ENCODE results near the gene LHFPL6.

The LHFPL6 gene

DNA sequence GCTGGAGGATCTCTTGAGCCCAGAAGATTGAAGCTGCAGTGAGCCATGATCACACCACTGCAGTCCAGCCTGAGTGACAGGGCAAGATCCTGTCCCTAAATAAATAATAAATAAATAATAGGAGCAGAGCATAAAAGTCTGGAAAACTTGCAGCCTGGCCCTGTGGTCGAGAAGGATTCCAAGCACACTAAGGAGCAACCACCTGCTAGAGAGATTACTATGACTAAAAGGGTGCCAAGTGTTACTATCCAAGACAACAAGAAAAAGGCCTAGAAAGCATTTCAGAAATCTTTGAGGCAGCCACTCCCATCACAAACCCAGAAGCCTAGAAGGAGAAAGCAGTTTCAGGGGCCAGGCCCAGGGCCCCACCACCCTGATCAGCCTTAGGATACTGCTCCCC lies 46.1 kb downstream of the LHFPL6 start:
- H3K9ac ChIP-seq (ENCODE audit: low read depth, low read length) = no peak overlapping the region
- no peaks in the 10 kb centered on the region for H3K36me3 ChIP-seq (ENCODE audit: insufficient read depth, low read length)
- no peaks in the 10 kb centered on the region for H3K4me1 ChIP-seq (ENCODE audit: insufficient read depth, low read length)
- no peaks in the 10 kb centered on the region for H3K9me3 ChIP-seq (ENCODE audit: control insufficient read depth, insufficient read depth, low read length)

DNA sequence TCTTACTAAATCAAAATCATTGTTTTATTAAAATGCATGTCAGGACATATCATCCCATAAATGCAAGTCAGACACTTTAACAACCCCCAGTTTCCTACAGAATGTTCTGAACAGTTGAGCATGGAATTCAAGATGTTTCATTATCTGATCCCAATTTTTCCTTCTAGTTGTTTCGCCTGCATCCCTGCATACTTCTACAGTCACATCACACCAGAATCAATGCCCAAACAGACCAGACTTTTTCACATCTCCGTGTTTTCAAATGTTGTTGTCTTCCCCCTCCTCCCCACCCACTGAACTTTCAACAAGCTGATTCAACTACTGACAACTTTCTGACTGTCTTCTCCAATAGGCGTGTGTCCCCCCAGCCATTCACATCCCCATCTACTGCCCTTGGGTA lies 48.6 kb downstream of the LHFPL6 start:
- Histone ChIP-seq H3K36me3 (ENCODE audit: insufficient read depth, low read length) (no peaks in the 10 kb centered on the region), H3K4me1 (ENCODE audit: insufficient read depth, low read length) (no peaks in the 10 kb centered on the region), H3K9ac (ENCODE audit: low read depth, low read length) (no peak overlapping the region), H3K9me3 (ENCODE audit: control insufficient read depth, insufficient read depth, low read length) (peaks cover 5% of the 10 kb centered on the region; the same call in 1 of the 2 replicates)

DNA sequence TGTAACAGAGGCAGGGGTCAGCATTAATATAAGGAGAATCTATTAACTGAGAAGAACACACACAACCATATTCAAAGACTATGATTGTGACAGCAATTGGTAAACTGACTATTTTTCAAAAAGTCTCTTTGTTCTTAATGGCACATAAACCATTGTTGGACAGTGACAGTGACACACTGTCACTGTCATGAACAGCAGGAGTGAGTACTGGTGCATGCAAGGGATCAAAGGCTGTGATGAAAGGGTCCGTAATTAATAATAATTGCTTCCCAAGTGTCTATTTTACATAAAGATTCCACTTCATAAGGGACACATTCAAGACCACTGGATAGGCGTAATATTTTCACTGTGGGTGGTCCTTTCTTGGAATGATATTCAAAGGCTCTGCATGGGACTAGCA lies 50.7 kb downstream of the LHFPL6 start:
- peaks cover 3% of the 10 kb centered on the region for H3K4me1 ChIP-seq (ENCODE audit: insufficient read depth, low read length)
- no peaks in the 10 kb centered on the region for H3K36me3 ChIP-seq (ENCODE audit: insufficient read depth, low read length)
- H3K9me3 ChIP-seq (ENCODE audit: control insufficient read depth, insufficient read depth, low read length) = peaks cover 5% of the 10 kb centered on the region; the same call in 1 of the 2 replicates

DNA sequence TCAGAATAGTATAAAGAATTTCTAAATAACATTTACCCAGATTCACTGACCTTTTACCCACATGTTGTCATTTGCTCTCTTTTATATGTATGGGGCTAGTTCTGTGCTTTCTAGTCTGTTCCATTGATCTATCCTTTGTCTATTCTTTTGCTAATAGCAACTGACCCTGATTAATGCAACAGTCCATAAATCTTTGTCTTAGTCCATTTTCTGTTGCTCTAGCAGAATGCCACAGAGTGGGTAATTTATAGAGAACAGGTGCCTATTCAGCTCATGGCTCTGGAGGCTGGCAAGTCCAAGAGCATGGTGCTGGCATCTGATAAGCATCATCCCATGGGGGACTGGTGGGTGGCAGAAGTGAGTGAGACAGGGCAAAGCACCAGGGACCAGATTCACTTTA lies 52.1 kb downstream of the LHFPL6 start:
- no peaks in the 10 kb centered on the region for H3K36me3 ChIP-seq (ENCODE audit: insufficient read depth, low read length)
- peaks cover 10% of the 10 kb centered on the region for H3K4me1 ChIP-seq (ENCODE audit: insufficient read depth, low read length)
- H3K9ac ChIP-seq (ENCODE audit: low read depth, low read length) = no peak overlapping the region
- peaks cover 5% of the 10 kb centered on the region; the same call in 1 of the 2 replicates for H3K9me3 ChIP-seq (ENCODE audit: control insufficient read depth, insufficient read depth, low read length)

More for the DNA sequence above, 50.7 kb downstream of the LHFPL6 start:
- H3K9ac ChIP-seq (ENCODE audit: low read depth, low read length) = no peak overlapping the region

DNA sequence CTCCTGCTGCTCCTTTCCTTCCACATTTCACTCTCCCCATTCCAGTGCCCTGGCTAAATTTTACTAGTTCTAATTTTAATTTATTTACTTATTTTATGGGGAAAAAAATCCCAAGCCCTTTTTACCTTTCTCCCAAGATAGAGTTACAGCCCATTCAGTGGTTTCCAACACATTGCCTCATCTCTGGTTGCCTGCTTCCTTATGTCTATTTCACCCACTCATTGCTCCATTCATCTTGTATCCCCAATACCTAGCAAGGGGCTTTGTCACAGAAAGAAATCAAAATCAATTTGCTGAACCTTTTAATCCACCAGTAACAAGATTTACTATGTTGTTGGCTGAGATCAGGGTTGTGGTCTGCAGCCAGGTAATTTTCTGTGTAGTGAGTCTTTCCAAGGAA lies 55.9 kb downstream of the LHFPL6 start:
- Histone ChIP-seq H3K36me3 (ENCODE audit: insufficient read depth, low read length) (no peaks in the 10 kb centered on the region), H3K9me3 (ENCODE audit: control insufficient read depth, insufficient read depth, low read length) (peaks cover 5% of the 10 kb centered on the region; the same call in 1 of the 2 replicates), H3K4me1 (ENCODE audit: insufficient read depth, low read length) (peaks cover 10% of the 10 kb centered on the region), H3K9ac (ENCODE audit: low read depth, low read length) (no peak overlapping the region)

DNA sequence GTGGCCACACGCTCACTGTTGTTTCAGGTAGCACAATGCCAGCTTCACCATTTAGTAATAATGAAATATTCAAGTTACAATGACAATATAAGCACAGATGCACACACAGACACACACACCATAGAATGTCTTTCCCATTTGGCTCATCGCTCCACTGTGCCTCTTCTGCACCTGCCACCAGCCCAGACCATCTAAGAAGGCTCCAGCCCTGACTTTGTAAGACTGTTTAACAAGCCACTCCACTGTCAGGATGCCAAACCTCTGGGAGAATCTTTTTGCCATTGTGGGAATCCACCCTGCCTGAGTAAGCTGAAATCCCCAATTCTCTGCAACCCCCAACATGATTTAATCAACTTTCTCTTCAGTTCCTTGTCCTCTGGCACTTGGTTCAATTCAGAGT lies 60.6 kb downstream of the LHFPL6 start:
- no peaks in the 10 kb centered on the region for H3K36me3 ChIP-seq (ENCODE audit: insufficient read depth, low read length)
- no peak overlapping the region for H3K9ac ChIP-seq (ENCODE audit: low read depth, low read length)
- H3K4me1 ChIP-seq (ENCODE audit: insufficient read depth, low read length) = peaks cover 9% of the 10 kb centered on the region
- no peaks in the 10 kb centered on the region for H3K9me3 ChIP-seq (ENCODE audit: control insufficient read depth, insufficient read depth, low read length)

DNA sequence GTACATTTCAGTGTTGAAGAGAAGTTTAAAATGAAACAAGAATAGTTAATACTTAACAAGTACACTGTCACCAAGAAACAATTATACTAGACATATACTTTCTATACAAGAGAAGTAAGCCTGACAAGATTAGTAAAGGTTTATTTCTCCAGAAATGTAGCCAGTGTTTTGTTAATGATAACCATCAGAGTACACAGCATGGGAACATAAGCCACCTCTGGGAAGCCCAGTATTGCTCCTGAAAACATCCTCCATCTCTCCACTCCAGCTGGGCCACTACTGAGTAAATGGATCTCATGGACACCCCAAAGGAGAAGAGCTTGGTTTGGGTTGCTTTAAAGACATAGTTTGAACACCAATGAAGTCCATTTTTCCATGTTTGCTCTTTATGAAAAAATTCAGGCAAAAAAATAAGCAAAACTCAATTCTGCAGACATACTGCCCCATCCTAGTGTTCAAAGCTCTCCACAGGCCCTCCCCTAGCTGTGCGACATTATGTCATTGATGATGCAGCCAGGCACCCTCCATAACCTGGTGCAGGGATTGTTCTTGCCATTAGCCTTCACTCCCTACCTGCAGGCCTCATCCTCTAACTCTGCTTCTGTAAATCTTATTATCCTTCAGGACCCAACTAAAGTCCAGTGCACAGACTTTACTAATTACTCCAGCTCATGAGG lies 61.9 kb downstream of the LHFPL6 start:
- Histone ChIP-seq H3K4me1 (ENCODE audit: insufficient read depth, low read length) (no peaks in the 10 kb centered on the region), H3K9ac (ENCODE audit: low read depth, low read length) (no peak overlapping the region), H3K36me3 (ENCODE audit: insufficient read depth, low read length) (no peaks in the 10 kb centered on the region), H3K9me3 (ENCODE audit: control insufficient read depth, insufficient read depth, low read length) (no peaks in the 10 kb centered on the region)

DNA sequence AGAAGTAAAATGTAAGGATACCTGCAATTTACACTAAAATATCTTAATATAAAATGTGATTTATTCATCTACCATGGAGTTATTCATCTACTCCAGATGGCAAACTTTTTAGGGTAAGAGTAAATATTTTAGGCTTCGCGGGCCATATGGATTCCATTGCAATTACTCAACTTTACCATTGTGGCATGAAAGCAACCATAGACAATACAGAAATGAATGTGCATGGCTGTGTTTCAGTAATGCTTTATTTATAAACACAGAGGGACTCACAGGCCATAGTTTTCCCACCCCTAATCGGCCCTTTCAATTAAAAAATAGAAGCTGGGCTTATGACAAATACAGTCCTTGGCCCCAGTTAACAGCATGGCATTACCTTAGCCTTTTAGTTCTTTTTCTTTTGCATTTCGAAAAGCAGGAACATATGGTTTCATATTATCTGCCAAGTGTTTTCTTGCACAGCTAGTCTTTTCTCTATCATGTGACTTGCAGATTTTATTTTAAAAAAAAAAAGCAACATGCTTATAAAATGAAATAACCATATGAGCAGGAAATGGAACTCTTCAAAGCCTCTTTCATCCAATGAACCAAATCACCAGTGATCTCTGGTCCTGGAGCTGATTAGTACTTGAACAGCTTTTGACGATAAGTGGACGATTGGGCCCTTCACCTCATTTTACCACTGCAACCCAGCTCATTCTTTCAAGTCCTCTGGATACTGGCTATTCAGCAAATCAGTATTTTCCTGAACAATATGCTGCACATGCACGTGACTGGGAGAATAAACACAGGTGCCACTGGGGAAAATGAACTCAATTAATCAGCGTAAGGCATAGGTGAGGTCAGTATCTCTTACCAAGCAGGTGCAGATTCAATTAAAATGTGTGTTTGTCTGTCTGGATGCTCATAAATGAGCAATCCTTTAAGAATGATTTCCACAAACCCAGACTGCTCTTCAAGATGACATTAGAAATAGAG lies 63.9 kb downstream of the LHFPL6 start:
- no peaks in the 10 kb centered on the region for H3K36me3 ChIP-seq (ENCODE audit: insufficient read depth, low read length)
- H3K9me3 ChIP-seq (ENCODE audit: control insufficient read depth, insufficient read depth, low read length) = no peaks in the 10 kb centered on the region
- no peaks in the 10 kb centered on the region for H3K4me1 ChIP-seq (ENCODE audit: insufficient read depth, low read length)
- H3K9ac ChIP-seq (ENCODE audit: low read depth, low read length) = no peak overlapping the region

DNA sequence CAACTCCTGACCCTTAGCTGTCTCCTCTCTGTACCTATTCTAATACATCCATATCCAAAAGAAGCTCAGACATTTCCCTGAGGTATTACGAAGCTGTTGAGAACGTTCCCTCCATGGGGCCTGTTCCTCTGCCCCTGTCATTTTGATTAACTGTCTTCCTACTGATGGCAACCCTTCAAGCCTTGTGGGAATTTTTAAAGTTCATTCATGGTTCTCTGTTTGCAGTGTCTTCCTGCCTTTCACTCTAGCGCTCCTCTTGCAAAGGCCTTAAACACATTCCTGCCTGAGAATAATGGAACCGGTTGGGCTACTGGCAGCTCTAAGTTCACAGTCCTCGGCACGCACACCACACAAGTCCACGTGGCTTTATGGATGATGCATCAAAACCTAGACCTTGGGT lies 66.1 kb downstream of the LHFPL6 start:
- no peaks in the 10 kb centered on the region for H3K9me3 ChIP-seq (ENCODE audit: control insufficient read depth, insufficient read depth, low read length)

DNA sequence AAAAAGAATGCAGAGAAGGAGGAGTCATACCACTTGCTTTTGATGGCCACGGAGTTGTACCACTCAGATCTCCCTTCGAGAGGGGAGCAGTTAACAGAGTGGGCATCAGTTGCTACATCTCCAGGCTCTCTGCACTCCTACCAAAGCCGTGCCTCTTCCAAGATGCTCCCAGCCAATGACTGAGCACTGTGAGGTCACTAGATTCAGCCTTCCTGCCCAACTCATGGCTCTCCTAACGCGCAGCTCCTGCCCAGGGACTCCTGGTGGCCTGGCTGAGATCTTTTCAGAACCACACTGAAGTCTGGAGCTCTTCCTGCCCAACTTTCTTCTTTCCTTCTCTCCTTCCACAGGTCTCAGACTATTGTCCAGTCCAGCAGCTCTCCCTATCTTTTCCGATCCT lies 66.7 kb downstream of the LHFPL6 start:
- Histone ChIP-seq H3K36me3 (ENCODE audit: insufficient read depth, low read length) (no peaks in the 10 kb centered on the region), H3K9me3 (ENCODE audit: control insufficient read depth, insufficient read depth, low read length) (no peaks in the 10 kb centered on the region), H3K4me1 (ENCODE audit: insufficient read depth, low read length) (no peaks in the 10 kb centered on the region; the same call in 1 of the 2 replicates), H3K9ac (ENCODE audit: low read depth, low read length) (no peak overlapping the region)

More for the DNA sequence above, 66.1 kb downstream of the LHFPL6 start:
- Histone ChIP-seq H3K9ac (ENCODE audit: low read depth, low read length) (no peak overlapping the region), H3K4me1 (ENCODE audit: insufficient read depth, low read length) (no peaks in the 10 kb centered on the region; the same call in 1 of the 2 replicates), H3K36me3 (ENCODE audit: insufficient read depth, low read length) (no peaks in the 10 kb centered on the region)

DNA sequence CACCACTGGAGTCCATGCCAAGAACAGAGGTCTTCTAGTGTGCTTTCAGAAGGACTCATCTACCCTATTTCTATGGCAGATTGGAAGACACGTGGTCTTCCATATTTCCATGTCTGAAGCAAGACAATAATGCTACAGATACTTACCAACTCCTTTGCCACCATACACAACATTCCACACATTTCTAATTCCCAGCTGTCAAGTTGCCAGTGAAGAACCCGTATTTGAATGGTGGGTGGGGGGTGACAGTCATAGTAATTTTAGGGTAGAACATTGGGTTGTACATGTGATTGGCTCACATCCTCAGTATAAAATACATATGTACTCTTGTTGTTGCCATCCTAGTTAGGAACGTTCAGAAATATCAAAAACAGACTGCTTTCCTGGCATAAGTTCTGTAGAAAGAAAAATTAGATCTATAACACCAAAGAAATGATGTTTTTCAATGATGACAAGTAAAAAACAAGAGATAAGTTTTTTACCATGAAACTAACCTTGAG lies 69.3 kb downstream of the LHFPL6 start:
- H3K9me3 ChIP-seq (ENCODE audit: control insufficient read depth, insufficient read depth, low read length) = no peaks in the 10 kb centered on the region
- H3K36me3 ChIP-seq (ENCODE audit: insufficient read depth, low read length) = no peaks in the 10 kb centered on the region
- H3K9ac ChIP-seq (ENCODE audit: low read depth, low read length) = no peak overlapping the region
- peaks cover 6% of the 10 kb centered on the region for H3K4me1 ChIP-seq (ENCODE audit: insufficient read depth, low read length)

DNA sequence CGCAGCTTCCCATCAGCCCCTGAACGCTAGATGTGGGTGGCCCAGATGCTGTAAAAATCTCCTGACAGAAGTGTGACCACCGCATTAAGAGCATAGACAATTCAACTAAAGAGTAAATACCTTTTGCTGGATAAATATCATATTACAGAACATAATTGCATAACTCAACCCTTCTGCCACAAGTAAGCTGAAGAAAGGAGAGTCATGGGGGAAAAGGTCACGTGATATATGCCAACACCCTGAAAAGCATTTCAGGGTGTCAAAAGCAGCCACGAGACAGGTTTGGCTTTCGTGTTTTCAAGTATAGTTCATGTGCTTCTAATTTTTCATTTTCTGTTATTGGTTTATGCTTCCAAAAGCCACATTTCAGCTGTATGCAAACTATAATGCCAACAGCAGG lies 71.3 kb downstream of the LHFPL6 start:
- no peaks in the 10 kb centered on the region for H3K9me3 ChIP-seq (ENCODE audit: control insufficient read depth, insufficient read depth, low read length)
- H3K36me3 ChIP-seq (ENCODE audit: insufficient read depth, low read length) = no peaks in the 10 kb centered on the region
- no peak overlapping the region for H3K9ac ChIP-seq (ENCODE audit: low read depth, low read length)
- H3K4me1 ChIP-seq (ENCODE audit: insufficient read depth, low read length) = peaks cover 13% of the 10 kb centered on the region

DNA sequence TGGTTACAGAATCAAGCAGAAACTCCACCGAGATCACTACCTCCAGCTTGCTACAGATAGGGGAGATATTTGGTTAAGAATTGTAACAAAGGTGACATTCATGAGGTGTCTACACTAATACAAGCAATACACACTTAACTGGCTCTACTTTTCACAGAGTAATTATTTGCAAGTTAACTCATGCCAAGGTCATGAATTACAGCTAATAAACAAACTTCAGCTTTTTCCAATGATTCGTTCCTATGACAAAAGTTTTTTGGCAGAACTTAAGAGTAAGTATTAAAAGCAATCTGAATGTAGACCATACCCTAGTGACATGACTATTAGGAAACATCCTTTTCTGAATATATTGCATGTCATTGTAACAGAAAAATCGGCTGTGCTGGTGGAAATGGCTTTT lies 72.1 kb downstream of the LHFPL6 start:
- peaks cover 13% of the 10 kb centered on the region for H3K4me1 ChIP-seq (ENCODE audit: insufficient read depth, low read length)
- H3K9ac ChIP-seq (ENCODE audit: low read depth, low read length) = no peak overlapping the region
- no peaks in the 10 kb centered on the region for H3K9me3 ChIP-seq (ENCODE audit: control insufficient read depth, insufficient read depth, low read length)
- H3K36me3 ChIP-seq (ENCODE audit: insufficient read depth, low read length) = no peaks in the 10 kb centered on the region

DNA sequence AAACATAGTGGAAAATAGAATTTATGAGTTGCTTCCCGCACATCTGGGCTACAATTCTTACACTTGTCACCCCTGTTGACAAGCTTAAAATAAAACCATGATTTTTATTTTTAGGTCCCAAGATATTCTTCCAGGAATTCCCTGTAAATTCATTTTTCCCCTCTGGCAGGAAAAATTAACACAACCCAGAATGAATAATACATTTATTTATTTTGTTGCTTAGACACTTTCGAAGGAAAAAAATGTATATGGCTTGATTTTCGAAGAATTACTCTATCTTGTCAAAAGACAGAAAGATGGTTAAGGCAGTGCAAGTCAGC lies 74.4 kb downstream of the LHFPL6 start:
- Histone ChIP-seq H3K36me3 (ENCODE audit: insufficient read depth, low read length) (no peaks in the 10 kb centered on the region), H3K9me3 (ENCODE audit: control insufficient read depth, insufficient read depth, low read length) (no peaks in the 10 kb centered on the region), H3K4me1 (ENCODE audit: insufficient read depth, low read length) (peaks cover 18% of the 10 kb centered on the region), H3K9ac (ENCODE audit: low read depth, low read length) (no peak overlapping the region)
